GM20000 (cell line): ENCODE data around the gene LPP.
A peak's percentile ranks its signal among the peaks of the same experiment; 100 is the strongest.

Experiments
- DNase-seq: peaks from one replicate; pipeline ENCODE4 v3.0.0; 2012; ENCODE audit warnings: low spot score
- CTCF ChIP-seq: IDR thresholded peaks from 2 replicates; pipeline ENCODE4 v1.5.1; 2012; ENCODE audit warnings: mild to moderate bottlenecking, control low read depth; ENCODE audit errors: extremely low read depth, missing control alignments

LPP gene

GRCh38 chr3:188196232-188196990 is 42.5 kb downstream of the LPP start:
- no peak for DNase-seq
- TF ChIP-seq CTCF: no peak

GRCh38 chr3:188197388-188197847 is 43.5 kb downstream of the LPP start:
- TF ChIP-seq CTCF: no peak
- DNase-seq: peak; percentile 13

- no peak for TF ChIP-seq CTCF
- no peak for DNase-seq
Observed at GRCh38 chr3:188198001-188198400, 44.0 kb downstream of the LPP start.

- DNase-seq: no peak
- TF ChIP-seq CTCF: no peak
Observed at GRCh38 chr3:188198760-188199327, 44.9 kb downstream of the LPP start.

- TF ChIP-seq CTCF: no peak
- no peak for DNase-seq
Observed at GRCh38 chr3:188199386-188199785, 45.4 kb downstream of the LPP start.

GRCh38 chr3:188200481-188200880 is 46.5 kb downstream of the LPP start:
- no peak for DNase-seq

More at GRCh38 chr3:188200481-188200880, 46.5 kb downstream of the LPP start:
- no peak for TF ChIP-seq CTCF
